WTC11 (cell line): ENCODE measurements around the gene CHRNB1. TPM values are rescaled to one million over a fixed set of nuclear protein-coding genes. Genes with fewer than 3 reads are reported as not detected.
A peak's percentile ranks its signal among the peaks of the same experiment; 100 is the strongest.

ENCODE experiments used
- ATAC-seq: fragments of 200-7000 bp; cut with Tn5 transposase; 2 replicates; pipeline ENCODE4 v1.10.0; 2021; ENCODE audit warnings: mild to moderate bottlenecking, moderate library complexity
- CTCF ChIA-PET: fragments of 300-600 bp; sonication (Branson Sonifier 250); formaldehyde crosslinking; loops from one replicate; lab custom pipeline; 2021; ENCODE audit warnings: antibody characterized with exemption; lab: Charles Lee
- POLR2A ChIA-PET: fragments of 350-600 bp; sonication (Branson Sonifier 250); formaldehyde crosslinking; loops from one replicate; lab custom pipeline; 2021; ENCODE audit warnings: antibody characterized with exemption; lab: Charles Lee
- DNase-seq: peaks from one replicate; pipeline ENCODE4 v3.0.0; 2021; ENCODE audit warnings: low spot score
- H3K27ac Mint-ChIP-seq: 2 replicates; pipeline ENCODE4 v1.8.0; 2021; ENCODE audit warnings: mixed read lengths
- H3K27me3 Mint-ChIP-seq: 2 replicates; pipeline ENCODE4 v1.8.0; 2021; ENCODE audit warnings: low read depth, mild to moderate bottlenecking, moderate library complexity, mixed read lengths
- H3K36me3 Mint-ChIP-seq: 2 replicates; pipeline ENCODE4 v1.8.0; 2021; ENCODE audit warnings: mixed read lengths
- H3K4me1 Mint-ChIP-seq: 2 replicates; pipeline ENCODE4 v1.8.0; 2022; ENCODE audit warnings: mixed read lengths
- H3K4me3 Mint-ChIP-seq: 2 replicates; pipeline ENCODE4 v1.8.0; 2021; ENCODE audit warnings: mild to moderate bottlenecking, moderate library complexity, mixed read lengths
- H3K9me3 Mint-ChIP-seq: 2 replicates; pipeline ENCODE4 v1.8.0; 2021; ENCODE audit warnings: mixed read lengths
- CREB1 ChIP-seq: sonication (generic); formaldehyde crosslinking; IDR thresholded peaks from 2 replicates; pipeline ENCODE4 v1.8.0; 2023; ENCODE audit warnings: mild to moderate bottlenecking, missing genetic modification reagents
- CREM ChIP-seq: sonication (generic); formaldehyde crosslinking; IDR thresholded peaks from 2 replicates; pipeline ENCODE4 v1.8.1; 2022; ENCODE audit warnings: mild to moderate bottlenecking, missing genetic modification reagents, moderate library complexity
- FOXJ3 ChIP-seq: sonication (generic); formaldehyde crosslinking; IDR thresholded peaks from 2 replicates; pipeline ENCODE4 v1.9.0; 2021; ENCODE audit warnings: missing genetic modification reagents, mild to moderate bottlenecking, borderline replicate concordance
- FOXP4 ChIP-seq: sonication (generic); formaldehyde crosslinking; IDR thresholded peaks from 2 replicates; pipeline ENCODE4 v1.8.0; 2022; ENCODE audit warnings: mild to moderate bottlenecking, missing genetic modification reagents
- GTF2I ChIP-seq: fragments of 250-450 bp; sonication (Bioruptor Pico); conservative IDR thresholded peaks from 2 replicates; pipeline ENCODE4 v1.4.0; 2021; ENCODE audit warnings: mild to moderate bottlenecking
- HMGXB4 ChIP-seq: sonication (generic); formaldehyde crosslinking; IDR thresholded peaks from 2 replicates; pipeline ENCODE4 v1.8.1; 2023; ENCODE audit warnings: mild to moderate bottlenecking, moderate library complexity, missing genetic modification reagents
- JUN ChIP-seq: sonication (generic); formaldehyde crosslinking; IDR thresholded peaks from 2 replicates; pipeline ENCODE4 v1.8.0; 2023; ENCODE audit warnings: mild to moderate bottlenecking, missing genetic modification reagents
- MLX ChIP-seq: sonication (generic); formaldehyde crosslinking; IDR thresholded peaks from 2 replicates; pipeline ENCODE4 v1.8.1; 2023; ENCODE audit warnings: mild to moderate bottlenecking, missing genetic modification reagents, moderate library complexity
- NFE2L1 ChIP-seq: sonication (generic); formaldehyde crosslinking; IDR thresholded peaks from 2 replicates; pipeline ENCODE4 v1.8.1; 2023; ENCODE audit warnings: missing genetic modification reagents
- NFYB ChIP-seq: sonication (generic); formaldehyde crosslinking; conservative IDR thresholded peaks from 2 replicates; pipeline ENCODE4 v1.8.0; 2022; ENCODE audit warnings: low read depth, missing genetic modification reagents
- RELA ChIP-seq: sonication (generic); formaldehyde crosslinking; IDR thresholded peaks from 2 replicates; pipeline ENCODE4 v1.8.1; 2022; ENCODE audit warnings: missing genetic modification reagents, mild to moderate bottlenecking, borderline replicate concordance
- SMAD3 ChIP-seq: sonication (generic); formaldehyde crosslinking; IDR thresholded peaks from 2 replicates; pipeline ENCODE4 v1.8.0; 2022; ENCODE audit warnings: missing genetic modification reagents, mild to moderate bottlenecking, borderline replicate concordance
- TCF7 ChIP-seq: sonication (generic); formaldehyde crosslinking; IDR thresholded peaks from 2 replicates; pipeline ENCODE4 v1.8.0; 2022; ENCODE audit warnings: mild to moderate bottlenecking, low read depth, missing genetic modification reagents, moderate library complexity
- TEAD4 ChIP-seq: sonication (generic); formaldehyde crosslinking; IDR thresholded peaks from 2 replicates; pipeline ENCODE4 v1.8.0; 2022; ENCODE audit warnings: mild to moderate bottlenecking, missing genetic modification reagents
- ZBTB43 ChIP-seq: sonication (generic); formaldehyde crosslinking; IDR thresholded peaks from 2 replicates; pipeline ENCODE4 v1.8.1; 2023; ENCODE audit warnings: mild to moderate bottlenecking, missing genetic modification reagents
- ZNF219 ChIP-seq: sonication (generic); formaldehyde crosslinking; IDR thresholded peaks from 2 replicates; pipeline ENCODE4 v1.8.0; 2023; ENCODE audit warnings: missing genetic modification reagents, mild to moderate bottlenecking, borderline replicate concordance
- ZNF232 ChIP-seq: sonication (generic); formaldehyde crosslinking; IDR thresholded peaks from 2 replicates; pipeline ENCODE4 v1.8.0; 2022; ENCODE audit warnings: mild to moderate bottlenecking, missing genetic modification reagents
- ZNF263 ChIP-seq: sonication (generic); formaldehyde crosslinking; IDR thresholded peaks from 2 replicates; pipeline ENCODE4 v1.8.1; 2022; ENCODE audit warnings: low read depth, mild to moderate bottlenecking, moderate library complexity, missing genetic modification reagents
- ZNF532 ChIP-seq: fragments of 250-450 bp; sonication (Bioruptor Pico); IDR thresholded peaks from 2 replicates; pipeline ENCODE4 v1.9.0; 2021; ENCODE audit warnings: mild to moderate bottlenecking, borderline replicate concordance
- total RNA-seq: library from RNA; stranded (reverse); gene quantifications from 3 replicates; pipeline ENCODE4 v1.2.3, GENCODE V29; 2021
- TF ChIP-seq, protein P1 (sequence below): sonication (generic); formaldehyde crosslinking; IDR thresholded peaks from 2 replicates; pipeline ENCODE4 v1.8.1; 2023; ENCODE audit warnings: mild to moderate bottlenecking, missing genetic modification reagents, moderate library complexity
- TF ChIP-seq, protein P2 (sequence below): sonication (generic); formaldehyde crosslinking; IDR thresholded peaks from 2 replicates; pipeline ENCODE4 v1.8.0; 2023; ENCODE audit warnings: missing genetic modification reagents

Gene CHRNB1
- total RNA-seq, 1 experiment from 2014 or later = 16.0 TPM

DNA sequence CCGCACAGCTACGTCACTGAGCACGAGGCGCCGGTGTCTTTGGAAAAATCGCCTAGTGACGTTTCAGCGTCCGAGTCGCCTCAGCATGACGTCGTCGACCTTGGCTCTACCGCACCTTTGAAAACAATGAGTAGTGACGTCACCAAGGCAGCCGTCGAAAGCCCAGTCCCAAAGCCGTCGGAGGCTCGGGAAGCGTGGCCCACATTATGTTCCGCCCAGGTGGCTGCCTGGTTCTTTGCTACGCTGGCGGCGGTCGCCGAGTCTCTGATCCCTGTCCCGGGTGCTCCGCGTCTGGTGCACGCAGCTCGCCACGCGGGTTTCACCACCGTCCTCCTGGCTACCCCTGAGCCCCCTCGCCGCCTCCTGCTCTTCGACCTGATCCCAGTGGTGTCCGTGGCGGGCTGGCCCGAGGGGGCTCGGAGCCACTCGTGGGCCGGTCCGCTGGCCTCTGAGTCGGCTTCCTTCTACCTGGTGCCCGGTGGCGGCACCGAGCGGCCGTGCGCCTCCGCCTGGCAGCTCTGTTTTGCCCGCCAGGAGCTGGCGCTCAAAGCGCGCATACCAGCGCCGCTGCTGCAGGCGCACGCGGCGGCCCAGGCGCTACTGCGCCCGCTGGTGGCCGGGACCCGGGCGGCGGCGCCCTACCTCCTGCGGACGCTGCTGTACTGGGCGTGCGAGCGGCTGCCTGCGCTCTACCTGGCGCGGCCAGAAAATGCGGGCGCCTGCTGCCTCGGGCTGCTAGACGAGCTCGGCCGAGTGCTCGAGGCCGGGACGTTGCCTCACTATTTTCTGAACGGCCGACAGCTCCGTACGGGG, 8.1 kb upstream of the CHRNB1 start (continued):
- TF ChIP-seq RELA (CRISPR knock-in tag) = no peak
- 0 out of 2 replicates have a peak, but pooled peaks have one; percentile 74 for TF ChIP-seq NFE2L1
- no peak; the same call in 1 of the 2 replicates for TF ChIP-seq ZNF263 (CRISPR knock-in tag)
- 0 out of 2 replicates have a peak, but pooled peaks have one; percentile 64 for TF ChIP-seq MLX (CRISPR knock-in tag)

- Mint-ChIP-seq H3K4me3 (peak overlapping the region; percentile 90), H3K27ac (peak overlapping the region; percentile 95), H3K4me1 (peaks cover 29% of the 10 kb centered on the region), H3K36me3 (no peaks in the 10 kb centered on the region), H3K9me3 (no peaks in the 10 kb centered on the region), H3K27me3 (peaks cover 17% of the 10 kb centered on the region)
- DNase-seq (no peak), ATAC-seq (no peak)
- POLR2A ChIA-PET = interaction anchor here (0.8 to 4.2 kb wide), 10 partner anchors 8 to 136 kb away, joined by 3 to 38 read pairs (median 4); partner anchors contain the start of genes CHRNB1, NEURL4, POLR2A and SLC35G6
- CTCF ChIA-PET = interaction anchor here (0.8 to 4.7 kb wide), 33 partner anchors 8 to 250 kb away, joined by 3 to 69 read pairs (median 6); partner anchors contain the start of genes ACAP1, KCTD11, NEURL4 and NLGN2
- TF ChIP-seq, protein P1, sequence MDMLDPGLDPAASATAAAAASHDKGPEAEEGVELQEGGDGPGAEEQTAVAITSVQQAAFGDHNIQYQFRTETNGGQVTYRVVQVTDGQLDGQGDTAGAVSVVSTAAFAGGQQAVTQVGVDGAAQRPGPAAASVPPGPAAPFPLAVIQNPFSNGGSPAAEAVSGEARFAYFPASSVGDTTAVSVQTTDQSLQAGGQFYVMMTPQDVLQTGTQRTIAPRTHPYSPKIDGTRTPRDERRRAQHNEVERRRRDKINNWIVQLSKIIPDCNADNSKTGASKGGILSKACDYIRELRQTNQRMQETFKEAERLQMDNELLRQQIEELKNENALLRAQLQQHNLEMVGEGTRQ = no peak
- TF ChIP-seq CREM (no peak), GTF2I (CRISPR knock-in tag) (no peak), HMGXB4 (CRISPR knock-in tag) (no peak), ZNF532 (CRISPR knock-in tag) (no peak), FOXJ3 (CRISPR knock-in tag) (no peak), SMAD3 (CRISPR knock-in tag) (no peak), ZNF219 (CRISPR knock-in tag) (no peak), ZNF232 (CRISPR knock-in tag) (no peak), TEAD4 (CRISPR knock-in tag) (no peak), ZBTB43 (CRISPR knock-in tag) (no peak), FOXP4 (CRISPR knock-in tag) (no peak), TCF7 (no peak), JUN (CRISPR knock-in tag) (no peak), CREB1 (CRISPR knock-in tag) (no peak), NFYB (no peak)
- TF ChIP-seq, protein P2, sequence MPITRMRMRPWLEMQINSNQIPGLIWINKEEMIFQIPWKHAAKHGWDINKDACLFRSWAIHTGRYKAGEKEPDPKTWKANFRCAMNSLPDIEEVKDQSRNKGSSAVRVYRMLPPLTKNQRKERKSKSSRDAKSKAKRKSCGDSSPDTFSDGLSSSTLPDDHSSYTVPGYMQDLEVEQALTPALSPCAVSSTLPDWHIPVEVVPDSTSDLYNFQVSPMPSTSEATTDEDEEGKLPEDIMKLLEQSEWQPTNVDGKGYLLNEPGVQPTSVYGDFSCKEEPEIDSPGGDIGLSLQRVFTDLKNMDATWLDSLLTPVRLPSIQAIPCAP (CRISPR knock-in tag) = no peak
Measured at GRCh38 chr17:7437369-7437863, 7.4 kb upstream of the CHRNB1 start.
